Stimulated activated naive CD8-positive, alpha-beta T cell treated with anti-CD3 and anti-CD28 coated beads, Interleukin-15, amount 100 ng/mL, for 72 hours (primary cell): ENCODE measurements around the gene ACAP2.

Experiments used
- ATAC-seq: fragments of 150-1000 bp; cut with Tn5 transposase; 2 replicates; pipeline ENCODE4 v1.10.0; 2021; ENCODE audit warnings: mild to moderate bottlenecking, moderate library complexity
- DNase-seq, 2 donors: peaks; one replicate each; pipeline ENCODE4 v3.0.0; 2021 to 2022
- H3K27ac Mint-ChIP-seq, 2 donors: one replicate each; pipeline ENCODE4 v1.8.0; 2022; ENCODE audit warnings: mild to moderate bottlenecking in 2 of 2, mixed read lengths in 2 of 2, moderate library complexity in 2 of 2
- H3K27me3 Mint-ChIP-seq: one replicate; pipeline ENCODE4 v1.8.0; 2022; ENCODE audit warnings: mixed read lengths
- H3K4me1 Mint-ChIP-seq: one replicate; pipeline ENCODE4 v1.8.0; 2022; ENCODE audit warnings: mild to moderate bottlenecking, mixed read lengths
- H3K4me3 Mint-ChIP-seq, 2 donors: one replicate each; pipeline ENCODE4 v1.8.0; 2022; ENCODE audit warnings: mild to moderate bottlenecking in 2 of 2, mixed read lengths in 2 of 2, moderate library complexity in 1 of 2
- H3K9me3 Mint-ChIP-seq, 2 donors: one replicate each; pipeline ENCODE4 v1.8.0; 2022; ENCODE audit warnings: mixed read lengths in 2 of 2

ACAP2 gene

GRCh38 chr3:195255571-195256501 lies 187.0 kb downstream of the ACAP2 start:
- Mint-ChIP-seq H3K4me1 (peaks cover 52% of the 10 kb centered on the region), H3K27me3 (no peaks in the 10 kb centered on the region), H3K9me3 (no peaks in the 10 kb centered on the region), H3K4me3 (no peak overlapping the region), H3K27ac (peak overlapping the region in 1 of 2 donors; percentile 54)
- DNase-seq (no peak), ATAC-seq (no peak)

- Mint-ChIP-seq H3K27me3 (no peaks in the 10 kb centered on the region), H3K9me3 (no peaks in the 10 kb centered on the region), H3K27ac (no peak overlapping the region), H3K4me3 (no peak overlapping the region), H3K4me1 (peaks cover 52% of the 10 kb centered on the region)
- ATAC-seq (no peak), DNase-seq (no peak)
These were observed 187.7 kb downstream of the ACAP2 start for GRCh38 chr3:195255176-195255500.

- peak overlapping the region in 1 of 2 donors; percentile 59 for H3K27ac Mint-ChIP-seq
- DNase-seq (no peak), ATAC-seq (no peak)
- no peaks in the 10 kb centered on the region for H3K27me3 Mint-ChIP-seq
- no peaks in the 10 kb centered on the region for H3K9me3 Mint-ChIP-seq
- no peak overlapping the region for H3K4me3 Mint-ChIP-seq
- H3K4me1 Mint-ChIP-seq, result peaks cover 57% of the 10 kb centered on the region
These were observed 188.2 kb downstream of the ACAP2 start for GRCh38 chr3:195254454-195255175.

GRCh38 chr3:195253923-195254432 lies 188.8 kb downstream of the ACAP2 start:
- no peak overlapping the region for H3K27ac Mint-ChIP-seq
- DNase-seq (no peak), ATAC-seq (no peak)
- peaks cover 61% of the 10 kb centered on the region for H3K4me1 Mint-ChIP-seq
- no peaks in the 10 kb centered on the region for H3K27me3 Mint-ChIP-seq
- H3K9me3 Mint-ChIP-seq, result no peaks in the 10 kb centered on the region
- no peak overlapping the region for H3K4me3 Mint-ChIP-seq

- Mint-ChIP-seq H3K27ac (peak overlapping the region in 1 of 2 donors; percentile 21), H3K4me1 (peaks cover 57% of the 10 kb centered on the region), H3K27me3 (no peaks in the 10 kb centered on the region), H3K4me3 (peak overlapping the region in 1 of 2 donors; percentile 54), H3K9me3 (no peaks in the 10 kb centered on the region)
- peak in 1 of 2 donors; percentile 45 for DNase-seq
- peak; percentile 82 for ATAC-seq
These were observed 191.3 kb downstream of the ACAP2 start for GRCh38 chr3:195251336-195252065.

- H3K4me1 Mint-ChIP-seq, result peaks cover 57% of the 10 kb centered on the region
- ATAC-seq, result peak; percentile 40
These were observed 192.2 kb downstream of the ACAP2 start for GRCh38 chr3:195250473-195251251.

GRCh38 chr3:195249858-195250464 lies 192.9 kb downstream of the ACAP2 start:
- peaks cover 57% of the 10 kb centered on the region for H3K4me1 Mint-ChIP-seq
- no peaks in the 10 kb centered on the region for H3K27me3 Mint-ChIP-seq
- no peaks in the 10 kb centered on the region for H3K9me3 Mint-ChIP-seq
- H3K27ac Mint-ChIP-seq, result peak overlapping the region in 1 of 2 donors; percentile 67
- DNase-seq, result no peak
- no peak overlapping the region for H3K4me3 Mint-ChIP-seq
- ATAC-seq, result no peak

More at GRCh38 chr3:195250473-195251251, 192.2 kb downstream of the ACAP2 start:
- Mint-ChIP-seq H3K27ac (no peak overlapping the region), H3K27me3 (no peaks in the 10 kb centered on the region), H3K9me3 (no peaks in the 10 kb centered on the region), H3K4me3 (peak overlapping the region; percentile 8 to 23)
- DNase-seq, result no peak

- Mint-ChIP-seq H3K4me3 (no peak overlapping the region), H3K9me3 (no peaks in the 10 kb centered on the region), H3K4me1 (peaks cover 57% of the 10 kb centered on the region), H3K27ac (no peak overlapping the region), H3K27me3 (no peaks in the 10 kb centered on the region)
- ATAC-seq, result no peak
- DNase-seq, result no peak
These were observed 193.6 kb downstream of the ACAP2 start for GRCh38 chr3:195249057-195249770.

GRCh38 chr3:195248281-195248680 lies 194.5 kb downstream of the ACAP2 start:
- Mint-ChIP-seq H3K4me3 (no peak overlapping the region), H3K27me3 (no peaks in the 10 kb centered on the region), H3K9me3 (no peaks in the 10 kb centered on the region), H3K27ac (no peak overlapping the region), H3K4me1 (peaks cover 57% of the 10 kb centered on the region)
- DNase-seq (no peak), ATAC-seq (no peak)

GRCh38 chr3:195247863-195248189 lies 195.0 kb downstream of the ACAP2 start:
- no peak for DNase-seq
- Mint-ChIP-seq H3K27me3 (no peaks in the 10 kb centered on the region), H3K27ac (no peak overlapping the region), H3K4me3 (no peak overlapping the region), H3K4me1 (peaks cover 52% of the 10 kb centered on the region), H3K9me3 (no peaks in the 10 kb centered on the region)
- ATAC-seq, result no peak

GRCh38 chr3:195247086-195247862 lies 195.5 kb downstream of the ACAP2 start:
- no peak for DNase-seq
- Mint-ChIP-seq H3K27ac (no peak overlapping the region), H3K4me1 (peaks cover 47% of the 10 kb centered on the region), H3K9me3 (no peaks in the 10 kb centered on the region), H3K4me3 (no peak overlapping the region), H3K27me3 (no peaks in the 10 kb centered on the region)
- no peak for ATAC-seq

GRCh38 chr3:195246581-195246995 lies 196.2 kb downstream of the ACAP2 start:
- DNase-seq (no peak), ATAC-seq (no peak)
- Mint-ChIP-seq H3K27me3 (no peaks in the 10 kb centered on the region), H3K27ac (no peak overlapping the region), H3K4me1 (peaks cover 40% of the 10 kb centered on the region), H3K9me3 (no peaks in the 10 kb centered on the region), H3K4me3 (no peak overlapping the region)

- no peak overlapping the region for H3K4me3 Mint-ChIP-seq
- H3K27me3 Mint-ChIP-seq, result no peaks in the 10 kb centered on the region
- ATAC-seq (no peak), DNase-seq (no peak)
- H3K27ac Mint-ChIP-seq, result no peak overlapping the region
- H3K9me3 Mint-ChIP-seq, result no peaks in the 10 kb centered on the region
- peaks cover 30% of the 10 kb centered on the region for H3K4me1 Mint-ChIP-seq
These were observed 197.3 kb downstream of the ACAP2 start for GRCh38 chr3:195245531-195245951.
